ENCODE measurements around the gene AFF3. TPM values are rescaled to one million over a fixed set of nuclear protein-coding genes. Genes with fewer than 3 reads are reported as not detected.

The AFF3 gene
- total RNA-seq, 3 donors from 2014 or later (not counting 1 experiment from before 2014, with no cell fraction given): 4.6 to 9.6 (median 5.6) TPM

DNA sequence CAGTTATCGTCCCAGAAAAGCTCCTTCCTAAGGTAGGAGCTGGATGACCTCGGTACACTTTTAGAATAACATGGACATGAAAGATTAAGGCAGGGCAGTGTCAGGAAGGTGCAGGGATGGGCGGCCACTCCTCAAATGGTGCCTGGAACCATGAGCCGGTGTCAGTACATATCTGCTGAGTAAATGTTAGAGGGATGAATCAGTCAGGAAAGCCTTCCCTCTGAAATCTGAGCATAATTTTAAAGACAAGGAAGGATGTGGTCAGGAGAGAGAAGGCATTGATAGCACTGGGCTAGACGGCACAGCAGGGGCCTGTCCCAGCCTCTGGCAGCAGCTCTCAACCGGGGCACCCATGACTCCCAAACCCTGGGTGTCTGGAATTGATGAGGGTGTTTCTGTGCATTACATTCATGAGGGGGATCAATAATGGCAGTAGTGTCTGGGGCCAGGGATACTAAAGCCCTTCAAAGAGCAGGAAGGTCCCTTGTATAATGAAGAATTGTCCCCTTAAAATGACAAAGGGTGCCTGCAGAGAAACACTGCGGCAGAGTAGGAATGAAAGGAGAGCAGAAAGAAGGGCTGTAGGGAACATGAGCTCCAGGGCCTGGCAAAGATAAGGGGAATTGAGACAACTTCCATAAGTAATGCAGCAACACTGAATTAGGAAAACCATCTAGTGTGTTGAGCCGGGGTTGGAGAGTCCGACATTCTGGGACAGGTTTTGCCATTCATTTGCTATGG is 490.3 kb downstream of the AFF3 start:
- no peaks in the 10 kb centered on the region for H3K4me1 ChIP-seq (ENCODE audit: control insufficient read depth, insufficient read depth, low read length)
- no peaks in the 10 kb centered on the region for H3K36me3 Mint-ChIP-seq
- no peaks in the 10 kb centered on the region for H3K27me3 ChIP-seq (ENCODE audit: control insufficient read depth, insufficient read depth, low read length)
- no peak overlapping the region for H3K4me3 Mint-ChIP-seq
- WGBS (ENCODE audit: insufficient coverage): 88% methylated on average over 9 of the region's 9 CpGs
- ATAC-seq (no peak), DNase-seq (no peak)
- no peak overlapping the region for H3K27ac Mint-ChIP-seq
- H3K27ac ChIP-seq (ENCODE audit: low read length): no peak overlapping the region
- no peaks in the 10 kb centered on the region for H3K27me3 Mint-ChIP-seq (ENCODE audit: low read depth in 2 of 2)
- H3K4me1 Mint-ChIP-seq: no peaks in the 10 kb centered on the region
- H3K9me3 ChIP-seq (ENCODE audit: control insufficient read depth, insufficient read depth, low read length): no peaks in the 10 kb centered on the region
- no peaks in the 10 kb centered on the region for H3K36me3 ChIP-seq (ENCODE audit: control insufficient read depth, insufficient read depth, low read length)
- intact Hi-C loops (cut with micrococcal nuclease): no loop called here
- TF ChIP-seq, protein P1, sequence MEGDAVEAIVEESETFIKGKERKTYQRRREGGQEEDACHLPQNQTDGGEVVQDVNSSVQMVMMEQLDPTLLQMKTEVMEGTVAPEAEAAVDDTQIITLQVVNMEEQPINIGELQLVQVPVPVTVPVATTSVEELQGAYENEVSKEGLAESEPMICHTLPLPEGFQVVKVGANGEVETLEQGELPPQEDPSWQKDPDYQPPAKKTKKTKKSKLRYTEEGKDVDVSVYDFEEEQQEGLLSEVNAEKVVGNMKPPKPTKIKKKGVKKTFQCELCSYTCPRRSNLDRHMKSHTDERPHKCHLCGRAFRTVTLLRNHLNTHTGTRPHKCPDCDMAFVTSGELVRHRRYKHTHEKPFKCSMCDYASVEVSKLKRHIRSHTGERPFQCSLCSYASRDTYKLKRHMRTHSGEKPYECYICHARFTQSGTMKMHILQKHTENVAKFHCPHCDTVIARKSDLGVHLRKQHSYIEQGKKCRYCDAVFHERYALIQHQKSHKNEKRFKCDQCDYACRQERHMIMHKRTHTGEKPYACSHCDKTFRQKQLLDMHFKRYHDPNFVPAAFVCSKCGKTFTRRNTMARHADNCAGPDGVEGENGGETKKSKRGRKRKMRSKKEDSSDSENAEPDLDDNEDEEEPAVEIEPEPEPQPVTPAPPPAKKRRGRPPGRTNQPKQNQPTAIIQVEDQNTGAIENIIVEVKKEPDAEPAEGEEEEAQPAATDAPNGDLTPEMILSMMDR (IDR thresholded peaks at IDR 0.05): no peak
- no peaks in the 10 kb centered on the region for H3K9me3 Mint-ChIP-seq
- H3K4me3 ChIP-seq (ENCODE audit: low read length): no peak overlapping the region

DNA sequence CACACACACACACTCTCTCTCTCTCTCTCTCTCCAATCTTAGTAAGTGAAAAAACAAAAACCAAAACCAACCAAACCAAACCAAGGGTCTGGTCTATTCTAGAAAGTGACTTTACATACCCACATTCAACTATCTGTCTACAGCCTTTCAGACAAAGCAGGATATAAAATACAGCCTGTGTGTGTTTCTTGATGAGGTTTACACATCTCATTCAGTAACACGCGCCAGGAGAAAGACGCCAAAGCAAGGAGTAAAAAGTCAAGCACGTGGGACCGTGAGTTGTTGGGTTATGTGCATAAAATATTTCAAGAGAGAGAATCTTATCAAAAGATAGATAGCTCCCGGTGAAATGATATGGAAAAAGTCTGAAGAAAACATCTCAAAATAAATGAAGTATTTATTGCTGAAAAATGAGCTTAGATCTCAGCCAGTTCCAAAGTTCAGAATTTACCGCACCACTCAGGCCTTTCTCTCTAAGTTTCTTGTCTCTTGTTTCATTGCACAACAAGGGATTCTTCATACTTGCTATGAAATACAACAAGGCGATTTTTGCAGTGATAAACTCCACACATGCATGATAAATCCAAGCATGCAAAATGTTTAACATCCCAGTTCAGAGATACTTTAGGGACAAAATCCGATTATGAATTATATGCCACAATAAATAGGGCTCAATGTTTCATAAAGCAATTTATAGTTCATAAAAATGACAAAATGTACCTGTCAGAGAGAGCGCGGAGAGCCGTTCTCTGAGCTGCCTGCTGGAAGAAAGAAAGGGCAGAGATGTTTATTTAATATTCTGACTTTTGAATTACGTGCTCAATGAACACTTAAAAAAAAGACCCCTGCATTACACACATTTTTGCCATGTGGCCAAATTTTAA is 493.2 kb downstream of the AFF3 start:
- H3K27ac ChIP-seq (ENCODE audit: low read length): no peak overlapping the region
- DNase-seq (no peak), ATAC-seq (no peak)
- TF ChIP-seq, protein P1 (IDR thresholded peaks at IDR 0.05): no peak
- intact Hi-C loops (cut with micrococcal nuclease): no loop called here
- Mint-ChIP-seq H3K9me3 (no peaks in the 10 kb centered on the region), H3K4me1 (no peaks in the 10 kb centered on the region), H3K27me3 (ENCODE audit: low read depth in 2 of 2) (no peaks in the 10 kb centered on the region), H3K36me3 (no peaks in the 10 kb centered on the region), H3K27ac (no peak overlapping the region), H3K4me3 (no peak overlapping the region)
- H3K9me3 ChIP-seq (ENCODE audit: control insufficient read depth, insufficient read depth, low read length): no peaks in the 10 kb centered on the region
- H3K4me3 ChIP-seq (ENCODE audit: low read length): no peak overlapping the region
- H3K27me3 ChIP-seq (ENCODE audit: control insufficient read depth, insufficient read depth, low read length): no peaks in the 10 kb centered on the region
- no peaks in the 10 kb centered on the region for H3K36me3 ChIP-seq (ENCODE audit: control insufficient read depth, insufficient read depth, low read length)
- WGBS (ENCODE audit: insufficient coverage): 95% methylated on average over 11 of the region's 13 CpGs
- H3K4me1 ChIP-seq (ENCODE audit: control insufficient read depth, insufficient read depth, low read length): no peaks in the 10 kb centered on the region

DNA sequence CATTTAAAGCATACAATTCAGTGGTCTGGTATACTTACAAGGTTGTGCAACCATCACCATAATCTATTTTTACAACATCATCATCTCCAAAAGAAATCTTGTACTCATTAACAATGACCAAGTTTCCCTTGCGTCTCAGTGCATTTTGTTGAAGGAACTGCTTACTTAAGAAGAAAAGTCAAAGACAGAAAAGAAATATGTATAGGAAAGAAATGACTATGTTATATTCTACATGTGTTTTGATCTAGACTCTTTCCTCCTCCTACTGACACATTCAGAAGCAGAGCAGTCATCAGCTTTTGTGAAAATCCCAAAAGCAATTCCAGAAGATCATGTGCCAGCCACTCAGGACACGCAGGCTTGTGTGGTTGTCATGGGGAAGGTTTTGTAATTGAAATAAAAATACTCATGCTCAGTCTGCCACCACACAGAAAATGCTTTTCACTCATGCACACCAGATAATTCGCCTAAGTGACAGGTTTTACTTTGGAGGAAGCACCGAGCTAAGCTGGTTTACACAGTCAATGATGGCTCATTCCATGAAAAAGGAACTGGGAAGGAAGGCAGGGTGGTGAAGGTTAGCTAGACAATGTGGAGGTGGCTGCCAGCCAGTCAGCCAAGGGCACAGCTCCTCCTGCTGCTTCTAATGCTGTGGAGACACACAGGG is 494.1 kb downstream of the AFF3 start:
- no peak overlapping the region for H3K27ac ChIP-seq (ENCODE audit: low read length)
- Mint-ChIP-seq H3K4me1 (no peaks in the 10 kb centered on the region), H3K36me3 (no peaks in the 10 kb centered on the region), H3K27me3 (ENCODE audit: low read depth in 2 of 2) (no peaks in the 10 kb centered on the region), H3K27ac (no peak overlapping the region), H3K9me3 (no peaks in the 10 kb centered on the region), H3K4me3 (no peak overlapping the region)
- TF ChIP-seq, protein P1 (IDR thresholded peaks at IDR 0.05): no peak
- no peaks in the 10 kb centered on the region for H3K9me3 ChIP-seq (ENCODE audit: control insufficient read depth, insufficient read depth, low read length)
- no peak for DNase-seq
- H3K36me3 ChIP-seq (ENCODE audit: control insufficient read depth, insufficient read depth, low read length): no peaks in the 10 kb centered on the region
- intact Hi-C loops (cut with micrococcal nuclease): no loop called here
- H3K4me3 ChIP-seq (ENCODE audit: low read length): no peak overlapping the region
- 77% methylated on average over 2 of the region's 4 CpGs for WGBS (ENCODE audit: insufficient coverage)
- no peak for ATAC-seq
- no peaks in the 10 kb centered on the region for H3K4me1 ChIP-seq (ENCODE audit: control insufficient read depth, insufficient read depth, low read length)
- no peaks in the 10 kb centered on the region for H3K27me3 ChIP-seq (ENCODE audit: control insufficient read depth, insufficient read depth, low read length)

All from natural killer cell (primary cell).